AG20443 (cell line): ENCODE data around the gene MED15.
A peak's percentile ranks its signal among the peaks of the same experiment; 100 is the strongest.

ENCODE experiments used
- DNase-seq: peaks from one replicate; pipeline ENCODE4 v3.0.0; 2012; ENCODE audit warnings: low spot score, mixed read lengths

Gene MED15

DNA sequence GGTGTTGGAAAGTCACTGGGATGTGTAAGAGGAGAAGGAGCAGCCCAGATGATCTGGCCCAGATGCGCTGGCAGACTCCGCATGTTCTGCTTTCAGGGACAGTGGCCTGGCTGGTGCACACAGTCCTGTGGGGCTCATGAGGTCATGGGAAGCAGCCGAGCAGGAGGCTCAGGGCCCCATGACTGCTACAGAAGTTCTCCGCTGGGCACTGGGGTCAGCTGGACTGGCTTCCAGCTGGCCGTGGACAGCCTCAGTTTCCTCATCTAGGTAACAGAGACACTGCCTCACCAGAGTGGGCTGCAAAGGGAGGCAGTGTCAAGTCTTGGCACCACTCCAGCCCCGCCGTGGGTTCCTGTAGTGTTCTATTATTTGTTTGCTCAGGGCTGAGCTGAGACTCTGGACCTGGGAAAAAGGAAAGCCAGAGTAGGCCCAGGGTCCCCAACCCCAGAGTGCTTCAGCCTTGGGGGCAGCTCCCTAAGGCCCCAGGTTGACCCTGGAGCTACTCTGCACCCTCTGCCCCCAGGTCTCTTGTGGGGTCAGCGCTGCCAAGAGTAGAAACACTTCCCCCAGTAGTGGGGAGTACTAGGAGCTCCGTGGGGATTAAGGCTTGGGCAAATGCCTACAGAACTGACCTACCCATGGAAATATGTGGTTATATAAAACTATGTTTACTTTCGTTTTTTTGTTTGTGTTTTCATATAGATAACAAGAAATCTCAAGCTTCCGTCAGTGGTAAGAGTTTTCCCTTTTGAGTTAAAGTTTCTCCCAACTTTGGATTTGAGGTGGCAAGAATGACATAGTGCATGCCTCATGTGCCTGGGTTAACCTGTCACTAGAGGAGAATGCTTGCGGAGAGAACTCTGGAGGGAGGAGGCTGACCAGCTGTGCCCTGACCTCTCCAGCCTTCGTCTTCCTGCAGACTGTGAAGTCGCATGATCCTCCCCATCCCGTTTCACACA lies 45.3 kb downstream of the MED15 start:
- peak; percentile 88 for DNase-seq

DNA sequence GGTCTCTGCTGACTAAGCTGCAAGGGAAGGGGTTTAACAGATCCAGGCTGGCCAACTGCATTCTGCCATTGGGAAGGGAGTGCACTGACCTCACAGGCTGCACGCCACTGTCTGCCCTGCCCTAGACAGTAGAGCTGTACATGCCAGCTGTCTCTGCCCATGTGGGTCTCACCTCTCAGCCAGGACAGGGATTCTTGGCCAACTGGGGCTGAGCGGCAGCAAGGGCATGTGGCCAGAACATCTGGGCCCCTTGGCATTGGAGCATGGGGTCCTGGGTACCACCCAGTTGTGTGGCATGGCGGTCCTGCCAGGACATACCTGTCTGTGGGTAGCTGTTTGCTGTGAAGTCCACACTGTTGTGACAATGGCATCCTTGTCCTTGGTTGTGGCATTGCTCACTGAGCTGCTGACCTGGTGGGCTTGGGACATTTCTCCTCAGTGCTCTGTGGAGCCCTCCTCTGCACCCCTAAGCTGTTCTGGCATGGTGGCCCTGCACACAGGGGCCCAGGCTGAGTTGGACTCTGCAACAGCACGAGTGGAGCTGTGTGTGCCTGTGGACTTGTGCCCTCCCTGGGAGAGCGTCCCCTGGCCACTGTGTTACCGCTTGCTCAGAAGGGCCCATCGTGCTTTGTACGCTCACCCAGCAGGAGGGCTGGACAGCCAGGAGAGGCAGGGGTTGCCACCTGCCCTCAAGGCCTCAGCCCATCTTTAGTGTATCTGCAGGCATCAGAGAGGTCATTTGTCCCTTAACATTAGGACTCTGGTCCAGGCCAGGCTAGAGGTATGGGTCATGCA lies 46.7 kb downstream of the MED15 start:
- DNase-seq: no peak

DNA sequence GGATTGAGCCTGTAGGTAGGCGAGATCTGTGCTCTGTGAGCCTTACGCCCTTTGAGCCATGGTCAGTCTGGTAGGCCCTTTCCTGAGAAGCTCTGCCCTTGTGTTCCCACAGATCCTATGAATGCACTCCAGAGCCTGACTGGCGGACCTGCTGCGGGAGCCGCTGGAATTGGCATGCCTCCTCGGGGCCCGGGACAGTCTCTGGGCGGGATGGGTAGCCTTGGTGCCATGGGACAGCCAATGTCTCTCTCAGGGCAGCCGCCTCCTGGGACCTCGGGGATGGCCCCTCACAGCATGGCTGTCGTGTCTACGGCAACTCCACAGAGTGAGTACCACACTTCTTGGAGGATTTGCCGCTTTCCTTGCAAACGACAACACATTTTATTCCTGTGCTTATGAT lies 47.4 kb downstream of the MED15 start:
- DNase-seq: no peak

- no peak for DNase-seq
Observed at GRCh38 chr22:20558534-20558933, 51.1 kb downstream of the MED15 start.

DNA sequence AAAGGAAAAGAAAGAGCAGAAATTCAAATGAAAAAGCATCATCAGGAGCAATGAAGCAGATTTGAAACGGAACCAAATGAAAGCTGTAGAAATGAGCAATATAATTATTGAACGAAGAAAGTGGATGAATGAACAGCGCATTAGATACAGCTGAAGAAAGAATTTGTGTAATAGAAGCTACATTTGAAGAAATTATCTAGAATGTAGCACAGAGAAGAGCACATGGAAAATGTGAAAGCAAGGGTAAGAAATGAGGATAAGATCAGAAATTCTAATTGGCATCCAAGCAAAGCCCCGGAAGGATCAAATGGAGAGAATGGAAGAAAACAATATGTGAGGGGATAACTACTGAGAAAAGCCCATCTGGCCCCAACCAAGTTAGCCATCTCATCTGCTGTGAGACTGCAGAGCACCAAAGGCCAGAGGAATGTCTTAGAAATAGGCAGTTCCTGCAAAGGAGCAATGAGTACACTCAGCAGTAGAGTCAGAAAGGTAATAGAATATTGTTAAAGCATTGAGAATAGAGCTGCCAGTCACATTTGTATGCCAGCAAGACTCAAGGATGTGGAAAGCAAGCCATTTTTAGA lies 51.9 kb downstream of the MED15 start:
- no peak for DNase-seq

GRCh38 chr22:20560716-20561115 lies 53.3 kb downstream of the MED15 start:
- DNase-seq: no peak

- no peak for DNase-seq
Observed at GRCh38 chr22:20561882-20562281, 54.5 kb downstream of the MED15 start.

DNA sequence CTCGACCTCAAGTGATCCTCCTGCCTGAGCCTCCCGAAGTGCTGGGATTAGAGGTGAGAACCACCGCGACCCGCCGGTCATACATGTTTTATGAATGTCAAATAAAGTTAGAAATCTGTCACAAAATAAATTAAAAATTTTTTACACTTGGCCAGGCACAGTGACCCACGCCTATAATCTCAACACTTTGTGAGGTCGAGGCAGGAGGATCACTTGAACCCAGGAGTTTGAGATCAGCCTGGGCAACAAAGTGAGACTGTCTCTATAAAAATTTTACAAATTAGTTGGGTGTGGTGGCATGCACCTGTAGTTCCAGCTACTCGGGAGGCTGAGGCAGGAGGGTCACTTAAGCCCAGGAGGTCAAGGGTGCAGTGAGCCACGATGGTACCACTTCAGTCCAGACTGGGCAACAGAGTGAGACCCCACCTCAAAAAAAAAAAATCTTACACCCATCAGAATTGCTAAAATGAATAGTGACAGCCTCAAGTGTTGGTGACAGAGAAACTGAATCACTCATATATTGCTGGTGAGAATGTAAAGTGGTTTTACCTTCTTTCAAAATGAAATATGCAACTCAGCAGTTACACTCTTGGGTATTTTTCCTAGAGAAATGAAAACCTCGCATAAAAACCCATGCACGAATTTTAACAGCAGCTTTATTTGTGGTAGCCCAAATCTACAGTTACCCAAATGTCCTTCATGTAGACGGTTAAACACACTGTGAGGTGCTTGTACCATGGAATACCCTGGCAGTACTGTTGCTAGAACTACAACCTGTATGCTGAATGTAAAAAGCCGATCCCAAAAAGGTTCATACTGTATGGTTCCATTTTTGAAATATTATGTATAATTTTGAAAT lies 55.4 kb downstream of the MED15 start:
- DNase-seq: no peak

- DNase-seq: no peak
Observed at GRCh38 chr22:20563466-20563906, 56.1 kb downstream of the MED15 start.

- DNase-seq: no peak
Observed at GRCh38 chr22:20563941-20564371, 56.5 kb downstream of the MED15 start.

DNA sequence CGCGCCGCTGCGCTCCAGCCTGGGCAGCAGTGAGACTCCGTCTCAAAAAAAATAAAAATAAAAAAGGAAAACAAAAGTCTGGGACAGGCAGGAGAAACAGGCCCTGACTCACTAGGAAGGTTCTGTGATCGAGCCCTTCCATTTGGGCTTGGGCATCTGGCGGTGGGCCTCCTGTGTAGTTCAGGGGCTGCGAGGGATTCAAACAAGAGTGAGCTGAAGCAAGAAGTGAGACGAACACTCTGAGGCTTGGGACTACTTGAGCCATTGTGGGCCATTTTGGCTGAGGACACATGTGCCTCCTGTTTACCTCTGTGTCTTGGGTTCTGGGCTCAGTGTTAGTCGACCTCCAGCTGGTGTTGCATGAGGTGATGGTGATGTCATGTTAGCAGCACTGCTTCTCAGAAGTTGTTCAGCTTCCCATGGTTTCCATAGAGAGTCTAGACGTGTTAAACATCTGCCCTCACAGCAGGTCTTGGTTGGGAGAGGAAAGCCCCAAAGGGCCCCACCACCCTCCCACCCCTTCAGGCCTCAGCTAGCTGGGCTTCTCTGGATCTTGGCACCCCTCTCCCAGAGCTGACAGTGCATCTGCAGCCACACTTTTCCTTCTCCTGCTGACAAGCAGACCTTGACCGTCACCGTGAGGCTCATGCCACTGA lies 57.8 kb downstream of the MED15 start:
- DNase-seq: no peak

DNA sequence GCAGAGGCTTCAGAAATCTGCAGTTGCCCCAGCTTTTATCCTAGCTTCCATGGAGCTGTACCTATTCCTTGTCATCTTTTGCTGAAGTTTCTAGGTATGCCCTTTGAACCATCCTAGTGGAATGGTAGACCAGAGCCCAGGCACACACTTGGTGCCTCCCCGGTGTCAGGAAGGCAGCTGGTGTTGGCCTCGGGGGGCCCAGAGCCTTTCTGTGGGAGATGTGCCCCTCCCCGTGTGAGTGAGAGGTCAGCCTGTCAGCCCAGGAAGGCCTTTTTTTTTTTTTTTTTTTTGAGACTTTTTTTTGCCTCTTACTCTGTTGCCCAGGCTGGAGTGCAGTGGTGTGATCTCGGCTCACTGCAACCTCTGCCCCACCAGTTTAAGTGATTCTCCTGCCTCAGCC lies 58.4 kb downstream of the MED15 start:
- DNase-seq: no peak

DNA sequence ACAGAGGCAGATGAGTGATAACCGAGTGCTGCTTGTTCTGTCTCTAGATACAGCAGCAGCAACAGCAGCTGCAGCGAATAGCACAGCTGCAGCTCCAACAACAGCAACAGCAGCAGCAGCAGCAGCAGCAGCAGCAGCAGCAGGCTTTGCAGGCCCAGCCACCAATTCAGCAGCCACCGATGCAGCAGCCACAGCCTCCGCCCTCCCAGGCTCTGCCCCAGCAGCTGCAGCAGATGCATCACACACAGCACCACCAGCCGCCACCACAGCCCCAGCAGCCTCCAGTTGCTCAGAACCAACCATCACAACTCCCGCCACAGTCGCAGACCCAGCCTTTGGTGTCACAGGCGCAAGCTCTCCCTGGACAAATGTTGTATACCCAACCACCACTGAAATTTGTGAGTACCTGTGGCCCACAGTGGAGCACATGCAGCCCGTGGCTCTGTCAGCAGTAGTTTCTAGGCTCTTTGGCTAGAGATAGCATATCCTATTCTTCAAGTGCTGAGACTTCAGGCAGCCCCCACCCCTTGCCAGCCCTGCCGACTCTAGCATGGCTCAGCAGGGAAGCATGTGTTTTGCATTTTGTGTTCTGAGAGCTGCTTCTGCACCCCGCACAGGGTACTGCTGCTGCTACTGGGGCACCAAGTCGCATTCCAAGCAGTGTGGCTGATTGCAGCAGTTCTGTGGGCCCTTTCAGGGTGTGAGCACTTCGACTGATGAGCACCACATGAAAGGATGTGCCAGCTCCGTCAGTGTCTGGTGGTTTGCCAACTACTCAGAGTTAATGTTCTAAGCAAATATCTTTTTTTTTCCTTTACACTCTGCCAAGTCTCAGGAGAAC lies 59.2 kb downstream of the MED15 start:
- DNase-seq: peak; percentile 79

GRCh38 chr22:20567371-20567847 lies 60.0 kb downstream of the MED15 start:
- DNase-seq: peak; percentile 57

DNA sequence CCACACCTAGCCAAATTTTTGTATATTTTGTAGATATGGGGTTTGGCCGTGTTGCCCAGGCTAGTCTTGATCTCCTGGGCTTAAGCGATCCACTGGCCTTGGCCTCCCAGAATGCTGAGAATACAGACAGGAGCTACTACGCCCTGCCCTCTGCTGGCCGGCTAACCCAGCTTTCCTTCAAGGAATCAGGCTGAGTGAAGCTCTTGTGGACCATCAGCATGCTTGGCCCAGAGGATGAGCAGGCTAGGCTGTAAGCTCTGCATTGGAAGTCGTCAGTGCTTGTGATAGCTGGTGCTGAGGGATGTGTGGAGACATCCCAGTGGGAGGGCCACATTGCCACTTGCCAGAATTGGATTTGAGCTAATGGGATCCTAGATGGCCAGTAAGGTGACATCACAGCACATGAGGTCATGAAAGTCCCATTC lies 60.6 kb downstream of the MED15 start:
- peak; percentile 61 for DNase-seq

- DNase-seq: no peak
Observed at GRCh38 chr22:20568502-20569058, 61.2 kb downstream of the MED15 start.

DNA sequence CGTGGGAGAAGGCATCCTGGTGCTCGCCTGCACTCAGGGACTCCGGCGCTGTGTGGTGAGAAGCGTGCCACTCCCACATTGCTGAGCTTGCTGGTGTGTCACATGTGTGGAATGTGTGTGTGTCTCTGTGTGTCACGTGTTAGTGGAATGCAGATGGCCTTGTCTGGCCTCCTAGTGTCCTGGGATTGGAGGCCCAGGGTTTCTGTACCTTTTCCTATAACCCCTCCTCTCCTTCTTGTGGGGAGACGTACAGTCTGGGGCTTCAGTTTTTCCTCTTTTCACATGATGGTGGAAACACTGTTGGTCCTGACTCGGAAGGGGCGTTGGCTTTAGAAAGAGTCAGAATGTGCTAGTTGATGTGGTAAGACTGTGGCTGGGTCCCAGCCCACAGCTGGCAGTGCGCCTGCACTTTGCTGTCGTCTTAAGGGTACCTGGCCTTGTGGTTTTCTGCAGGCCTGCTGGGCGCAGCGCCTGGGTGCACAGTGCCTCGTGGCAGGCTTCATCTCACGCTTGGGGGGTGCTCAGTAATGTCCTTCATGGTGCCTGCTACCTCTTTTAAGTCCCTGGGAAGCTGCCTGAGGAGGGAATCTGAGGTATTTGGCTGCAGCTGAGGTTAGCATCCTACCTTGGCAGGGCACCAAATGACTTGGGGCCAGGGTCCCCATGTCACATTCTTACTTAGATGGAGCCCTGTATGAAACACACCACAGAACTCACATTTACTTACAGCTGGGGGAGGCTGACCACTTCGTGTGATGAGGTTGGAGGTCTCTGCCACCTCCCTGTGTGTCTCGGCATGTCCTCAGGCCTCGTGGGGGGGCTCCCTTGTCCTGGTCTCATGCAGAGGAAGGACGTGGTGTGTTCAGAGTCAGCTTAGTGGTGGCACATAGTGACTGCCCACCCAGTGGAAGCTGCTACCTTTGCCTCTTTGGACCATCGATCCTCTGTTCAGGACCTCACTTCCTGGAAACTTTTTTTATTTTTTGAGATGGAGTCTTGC lies 61.9 kb downstream of the MED15 start:
- peak; percentile 96 for DNase-seq

- no peak for DNase-seq
Observed at GRCh38 chr22:20571078-20571503, 63.7 kb downstream of the MED15 start.
